ENCODE data around the gene TNFAIP8.

TNFAIP8 gene

DNA sequence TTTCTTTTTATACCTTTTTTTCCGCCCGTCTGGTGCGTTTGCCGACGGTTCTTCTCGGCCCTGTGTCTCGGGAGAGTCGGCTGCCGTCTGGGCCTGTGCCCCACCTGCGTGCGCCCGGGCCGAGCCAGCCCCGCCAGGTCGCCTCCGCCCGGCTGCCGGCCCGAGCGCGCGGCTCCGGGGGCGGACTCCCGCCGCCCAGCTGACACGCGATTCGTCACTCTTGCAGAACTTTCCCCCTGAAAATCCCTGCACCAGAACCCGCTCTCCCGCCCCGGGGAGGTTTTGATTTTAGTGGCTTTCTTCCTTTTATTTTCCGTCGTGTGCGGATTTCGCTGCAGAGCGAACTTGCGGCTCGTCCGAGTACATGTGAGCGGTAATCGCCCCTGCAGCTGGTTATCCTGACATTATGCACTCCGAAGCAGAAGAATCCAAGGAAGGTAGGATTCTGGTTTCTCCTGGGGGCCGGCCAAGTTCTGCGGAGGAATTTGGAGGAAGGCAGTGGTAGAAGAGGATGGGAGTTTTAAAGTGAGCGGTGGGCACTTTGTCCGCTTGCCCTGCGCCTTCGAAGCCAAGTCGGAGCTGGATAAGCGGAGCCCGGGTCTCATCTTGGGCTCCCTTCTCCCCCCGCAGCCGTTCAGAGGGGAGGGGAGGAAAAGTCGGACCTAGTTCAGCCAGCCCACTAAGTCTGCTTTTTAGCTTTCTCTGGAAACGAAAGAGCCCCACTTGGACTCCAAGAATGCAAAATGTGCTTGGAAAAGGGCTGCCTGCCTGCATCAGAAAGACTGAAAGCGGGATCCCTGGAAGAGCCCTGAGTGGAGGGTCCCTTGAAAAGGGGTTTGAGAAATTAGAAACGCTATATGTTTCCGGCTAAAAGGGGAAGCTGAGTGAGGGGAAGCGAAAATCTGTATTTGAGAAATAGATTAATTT, at the start of gene TNFAIP8:
TNFAIP8 (plus strand) TSS at position 335 of the 927 bp plus-strand sequence; CDS start at position 407, 72 bp downstream.
- peak within 1 kb of the TSS; percentile 77 for H3K4me3 ChIP-seq (ENCODE audit: low read length)
- H3K27me3 ChIP-seq (ENCODE audit: control insufficient read depth, low read length) = peaks cover 6% of the 10 kb centered on the region; the same call in 1 of the 2 replicates

DNA sequence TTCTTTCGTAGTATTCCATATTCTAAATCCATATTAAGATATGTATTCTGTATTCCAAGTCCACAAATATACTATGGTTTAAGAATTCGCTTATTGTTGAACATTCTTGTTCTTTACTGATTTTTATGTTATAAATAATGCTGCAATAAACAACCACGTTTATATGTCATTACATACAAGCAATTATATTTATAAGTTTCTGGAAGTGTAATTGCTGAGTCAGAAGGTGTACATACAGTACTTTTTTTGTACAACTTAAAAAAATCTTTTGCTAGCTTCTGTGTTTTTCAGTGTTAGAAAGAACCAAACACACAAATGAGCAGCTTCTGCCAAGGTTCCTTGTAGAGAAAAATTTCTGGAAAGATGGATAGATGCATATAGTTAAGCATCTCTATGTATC, 48.6 kb upstream of the TNFAIP8 start:
- Histone ChIP-seq H3K4me2 (ENCODE audit: low read length) (peak overlapping the region; percentile 81; the same call in 1 of the 2 replicates), H3K4me1 (ENCODE audit: control insufficient read depth, low read length) (peaks cover 45% of the 10 kb centered on the region), H3K4me3 (ENCODE audit: low read length) (no peak overlapping the region)

More for the DNA sequence above, at the start of gene TNFAIP8:
- Histone ChIP-seq H3F3A (ENCODE audit: control insufficient read depth, insufficient read depth) (peaks cover 26% of the 10 kb centered on the region), H3K4me1 (ENCODE audit: control insufficient read depth, low read length) (peaks cover 96% of the 10 kb centered on the region), H3K4me2 (ENCODE audit: low read length) (peak within 1 kb of the TSS; percentile 98), H3K36me3 (ENCODE audit: control insufficient read depth, low read length) (peaks cover 3% of the 10 kb centered on the region; the same call in 1 of the 2 replicates), H3K27ac (ENCODE audit: low read depth, low read length) (peak within 1 kb of the TSS; percentile 86), H3K79me2 (ENCODE audit: control insufficient read depth, low read length) (peaks cover 47% of the 10 kb centered on the region), H3K9me2 (replicated peaks; ENCODE audit: control insufficient read depth, low read length) (no peaks in the 10 kb centered on the region), H4K20me1 (ENCODE audit: control insufficient read depth, insufficient read depth, low read depth, low read length) (0 out of 2 replicates have a peak, but pooled peaks cover 13% of the 10 kb centered on the region), H3K9me3 (ENCODE audit: control insufficient read depth, insufficient read depth, low read length) (no peaks in the 10 kb centered on the region)
- TF ChIP-seq EZH2phosphoT487 (IDR thresholded peaks at IDR 0.05; ENCODE audit: borderline replicate concordance, low read length) = no peak
- TF ChIP-seq, protein P1, sequence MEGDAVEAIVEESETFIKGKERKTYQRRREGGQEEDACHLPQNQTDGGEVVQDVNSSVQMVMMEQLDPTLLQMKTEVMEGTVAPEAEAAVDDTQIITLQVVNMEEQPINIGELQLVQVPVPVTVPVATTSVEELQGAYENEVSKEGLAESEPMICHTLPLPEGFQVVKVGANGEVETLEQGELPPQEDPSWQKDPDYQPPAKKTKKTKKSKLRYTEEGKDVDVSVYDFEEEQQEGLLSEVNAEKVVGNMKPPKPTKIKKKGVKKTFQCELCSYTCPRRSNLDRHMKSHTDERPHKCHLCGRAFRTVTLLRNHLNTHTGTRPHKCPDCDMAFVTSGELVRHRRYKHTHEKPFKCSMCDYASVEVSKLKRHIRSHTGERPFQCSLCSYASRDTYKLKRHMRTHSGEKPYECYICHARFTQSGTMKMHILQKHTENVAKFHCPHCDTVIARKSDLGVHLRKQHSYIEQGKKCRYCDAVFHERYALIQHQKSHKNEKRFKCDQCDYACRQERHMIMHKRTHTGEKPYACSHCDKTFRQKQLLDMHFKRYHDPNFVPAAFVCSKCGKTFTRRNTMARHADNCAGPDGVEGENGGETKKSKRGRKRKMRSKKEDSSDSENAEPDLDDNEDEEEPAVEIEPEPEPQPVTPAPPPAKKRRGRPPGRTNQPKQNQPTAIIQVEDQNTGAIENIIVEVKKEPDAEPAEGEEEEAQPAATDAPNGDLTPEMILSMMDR (IDR thresholded peaks at IDR 0.05; ENCODE audit: low read depth, low read length, poor library complexity, severe bottlenecking) = no peak

DNA sequence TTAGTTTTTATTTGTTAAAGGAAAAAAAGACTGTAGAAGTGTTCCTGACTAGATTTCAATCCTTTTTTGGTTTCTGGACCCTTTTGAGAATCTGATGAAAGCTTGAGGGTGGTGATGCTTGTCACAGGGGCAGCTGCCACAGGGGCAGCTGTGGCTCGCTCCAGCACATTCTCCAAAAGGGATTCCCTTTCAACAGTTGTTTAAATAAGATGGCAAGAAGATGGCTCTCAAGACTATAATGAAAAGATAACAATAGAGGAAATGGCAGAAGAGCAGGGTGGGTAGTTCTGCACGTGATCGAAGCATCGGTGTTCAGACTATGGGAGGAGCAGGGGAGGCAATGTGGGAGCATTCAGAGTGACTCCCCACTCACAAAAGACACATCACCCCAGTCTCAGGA, 46.5 kb upstream of the TNFAIP8 start:
- H3K9me3 ChIP-seq (ENCODE audit: control insufficient read depth, insufficient read depth, low read length) = no peaks in the 10 kb centered on the region
- H3K4me2 ChIP-seq (ENCODE audit: low read length) = peak overlapping the region; percentile 81
- H4K20me1 ChIP-seq (ENCODE audit: control insufficient read depth, insufficient read depth, low read depth, low read length) = no peaks in the 10 kb centered on the region
- peak overlapping the region; percentile 82 for H3K27ac ChIP-seq (ENCODE audit: low read depth, low read length)
- H3K36me3 ChIP-seq (ENCODE audit: control insufficient read depth, low read length) = no peaks in the 10 kb centered on the region
- H3K4me1 ChIP-seq (ENCODE audit: control insufficient read depth, low read length) = peaks cover 58% of the 10 kb centered on the region
- H3K79me2 ChIP-seq (ENCODE audit: control insufficient read depth, low read length) = peaks cover 11% of the 10 kb centered on the region
- peak overlapping the region; percentile 57 for H3K4me3 ChIP-seq (ENCODE audit: low read length)
- peaks cover 21% of the 10 kb centered on the region for H3F3A ChIP-seq (ENCODE audit: control insufficient read depth, insufficient read depth)
- no peak for TF ChIP-seq EZH2phosphoT487 (IDR thresholded peaks at IDR 0.05; ENCODE audit: borderline replicate concordance, low read length)
- TF ChIP-seq, protein P1 (IDR thresholded peaks at IDR 0.05; ENCODE audit: low read depth, low read length, poor library complexity, severe bottlenecking) = no peak
- H3K27me3 ChIP-seq (ENCODE audit: control insufficient read depth, low read length) = no peaks in the 10 kb centered on the region
- no peaks in the 10 kb centered on the region for H3K9me2 ChIP-seq (replicated peaks; ENCODE audit: control insufficient read depth, low read length)

More for the DNA sequence above, 48.6 kb upstream of the TNFAIP8 start:
- Histone ChIP-seq H3K9me3 (ENCODE audit: control insufficient read depth, insufficient read depth, low read length) (no peaks in the 10 kb centered on the region), H3K79me2 (ENCODE audit: control insufficient read depth, low read length) (peaks cover 11% of the 10 kb centered on the region), H4K20me1 (ENCODE audit: control insufficient read depth, insufficient read depth, low read depth, low read length) (no peaks in the 10 kb centered on the region), H3K27ac (ENCODE audit: low read depth, low read length) (no peak overlapping the region), H3F3A (ENCODE audit: control insufficient read depth, insufficient read depth) (peaks cover 18% of the 10 kb centered on the region), H3K36me3 (ENCODE audit: control insufficient read depth, low read length) (no peaks in the 10 kb centered on the region), H3K27me3 (ENCODE audit: control insufficient read depth, low read length) (no peaks in the 10 kb centered on the region), H3K9me2 (replicated peaks; ENCODE audit: control insufficient read depth, low read length) (no peaks in the 10 kb centered on the region)
- TF ChIP-seq, protein P1 (IDR thresholded peaks at IDR 0.05; ENCODE audit: low read depth, low read length, poor library complexity, severe bottlenecking) = no peak
- no peak for TF ChIP-seq EZH2phosphoT487 (IDR thresholded peaks at IDR 0.05; ENCODE audit: borderline replicate concordance, low read length)

Measured in DOHH2 (cell line).